Measurements from ENCODE around the gene DNAJC5G.
"Not testable (repeated sequence)": the region's sequence is repeated elsewhere in the genome, so short reads cannot be mapped to it uniquely, and the experiment has no call there.

Gene DNAJC5G

DNA sequence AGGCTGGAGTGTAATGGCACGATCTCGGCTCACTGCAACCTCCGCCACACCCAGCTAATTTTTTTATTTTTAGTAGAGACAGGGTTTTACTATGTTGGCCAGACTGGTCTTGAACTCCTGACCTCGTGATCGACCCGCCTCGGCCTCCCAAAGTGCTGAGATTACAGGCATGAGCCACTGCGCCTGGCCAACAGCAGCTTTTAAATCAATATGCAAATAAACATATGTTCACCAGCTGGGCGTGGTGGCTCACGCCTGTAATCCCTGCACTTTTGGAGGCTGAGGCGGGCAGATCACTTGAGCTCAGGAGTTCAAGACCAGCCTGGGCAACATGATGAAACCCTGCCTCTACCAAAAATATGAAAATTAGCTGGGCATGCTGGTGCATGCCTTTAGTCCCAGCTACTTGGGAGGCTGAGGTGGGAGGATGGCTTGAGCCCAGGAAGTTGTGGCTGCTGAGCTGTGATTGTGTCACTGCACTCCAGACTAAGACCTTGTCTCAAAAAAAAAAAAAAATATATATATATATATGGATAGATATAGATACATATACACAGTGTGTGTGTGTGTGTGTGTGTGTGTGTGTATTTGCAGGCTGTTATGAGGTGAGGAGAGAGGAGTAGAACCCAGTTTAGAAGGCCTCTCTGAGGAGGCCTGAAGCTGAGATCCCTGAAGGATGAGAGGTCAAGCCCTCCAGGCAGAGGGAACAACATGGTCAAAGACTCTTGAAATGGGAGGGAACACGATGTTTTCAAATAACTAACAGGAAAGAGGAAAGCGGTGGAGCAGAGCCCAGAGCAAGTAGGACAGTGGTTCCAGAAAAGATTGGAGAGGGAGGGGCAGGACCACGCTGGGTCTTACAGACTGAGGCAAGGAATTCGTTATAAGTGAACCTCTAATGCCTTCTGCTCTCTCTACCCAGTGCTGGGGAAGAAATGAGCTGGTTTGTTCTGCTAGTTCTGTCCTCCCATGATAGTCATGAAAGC is 2.4 kb upstream of the DNAJC5G start:
- not testable (repeated sequence) for DNase-seq (ENCODE audit: low read depth, low spot score); H3K4me3 ChIP-seq (ENCODE audit: low read length)

DNA sequence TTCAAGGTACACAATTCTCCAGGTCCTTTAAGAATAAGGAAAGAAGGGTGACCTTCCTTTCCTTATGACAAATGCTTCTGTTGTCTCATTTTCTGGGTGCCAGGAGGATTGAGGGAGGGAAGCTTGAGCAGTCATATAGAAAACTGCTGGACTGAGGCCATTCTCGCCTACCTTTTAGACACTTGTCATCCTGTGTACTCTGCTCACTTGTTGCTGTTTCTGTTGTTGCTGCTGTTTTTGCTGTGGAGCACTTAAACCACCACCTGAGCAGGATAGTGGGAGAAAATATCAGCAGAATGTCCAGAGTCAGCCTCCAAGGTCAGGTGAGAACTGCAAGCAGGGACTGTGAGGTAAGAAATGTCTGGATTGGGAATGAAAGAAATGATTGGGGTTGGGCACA is 2.8 kb downstream of the DNAJC5G start:
- H3K4me3 ChIP-seq (ENCODE audit: low read length), result no peak overlapping the region
- no peak for DNase-seq (ENCODE audit: low read depth, low spot score)

DNA sequence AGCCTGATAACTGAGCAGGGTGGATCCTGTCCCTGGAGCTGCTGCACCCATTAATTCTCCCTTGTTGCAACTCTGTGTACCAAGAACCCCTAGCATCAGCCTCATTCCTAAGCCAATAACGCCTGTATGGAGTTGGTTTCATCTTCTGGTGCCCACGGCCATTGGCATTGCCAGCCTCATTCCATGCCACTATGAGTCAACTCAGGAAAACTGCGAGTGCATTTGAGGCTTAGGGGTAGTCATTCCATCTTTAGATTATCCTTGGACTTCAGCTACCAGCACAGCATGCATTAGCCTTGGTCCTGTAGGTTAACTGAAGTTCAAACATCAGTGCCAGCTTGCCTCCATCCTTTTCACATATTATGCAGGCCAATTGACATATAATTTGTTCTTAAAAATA is 5.6 kb downstream of the DNAJC5G start:
- H3K4me3 ChIP-seq (ENCODE audit: low read length), result no peak overlapping the region
- no peak for DNase-seq (ENCODE audit: low read depth, low spot score)

DNA sequence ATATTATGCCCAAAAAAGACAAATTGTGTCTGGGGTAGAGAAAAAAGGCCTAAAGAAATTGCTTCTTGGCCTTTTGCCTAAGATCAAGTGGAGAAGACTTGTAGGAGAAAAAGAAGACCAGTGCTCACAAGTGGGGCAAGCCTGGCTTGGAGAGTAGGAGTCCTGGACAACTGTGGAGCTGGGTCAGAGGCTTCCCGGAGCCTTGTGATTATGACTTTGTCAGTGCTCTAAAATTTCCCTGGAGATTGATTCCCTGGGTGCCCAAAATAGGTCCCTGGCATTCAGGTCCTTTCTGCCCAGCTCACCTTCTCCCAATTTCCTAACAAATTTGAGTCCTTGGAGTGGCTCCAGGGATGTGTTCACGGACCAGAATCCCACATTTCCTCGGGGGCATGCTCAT is 6.2 kb downstream of the DNAJC5G start:
- DNase-seq (ENCODE audit: low read depth, low spot score), result no peak
- no peak overlapping the region for H3K4me3 ChIP-seq (ENCODE audit: low read length)

DNA sequence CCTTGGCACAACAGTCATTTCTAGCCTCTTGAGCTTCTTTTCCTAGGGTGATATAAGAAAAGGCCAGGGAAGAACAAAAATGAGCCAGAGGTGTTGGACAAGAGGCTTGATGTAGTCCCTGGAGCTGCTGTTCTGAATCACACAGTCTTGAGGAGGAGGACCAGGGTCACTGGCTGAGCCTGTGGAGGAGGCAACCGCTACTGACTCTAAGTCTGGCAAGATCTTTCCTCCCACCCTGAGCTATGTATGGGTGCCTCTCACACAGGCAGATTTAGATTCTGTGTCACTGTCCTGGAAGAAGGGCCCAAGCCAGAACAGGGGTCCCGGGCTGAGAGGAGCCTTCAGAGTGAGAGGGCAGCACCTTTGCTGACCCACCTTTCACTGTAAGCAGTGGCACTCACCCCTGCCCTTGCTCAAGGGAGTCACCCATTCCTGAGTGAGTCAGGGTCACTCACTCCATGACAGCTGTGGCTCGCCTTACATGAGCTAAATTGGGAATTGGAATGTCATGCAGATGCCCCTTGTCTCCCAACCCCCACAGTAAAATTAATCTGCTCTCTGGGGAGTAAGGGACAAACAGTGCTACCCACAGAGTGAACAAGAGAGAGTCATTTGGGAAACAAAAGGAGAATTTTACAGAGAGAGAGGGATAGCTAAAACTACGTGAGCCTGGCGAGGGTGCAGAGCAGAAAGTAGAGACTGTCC is 6.8 kb downstream of the DNAJC5G start, which contains the start of gene TRIM54:
Gene TRIM54, plus strand, starts transcription at position 575 of the 705 bp plus-strand sequence. CDS start 303 bp downstream, outside the sequence.
- no peak within 1 kb of the TSS for H3K4me3 ChIP-seq (ENCODE audit: low read length)
- no peak for DNase-seq (ENCODE audit: low read depth, low spot score)

DNA sequence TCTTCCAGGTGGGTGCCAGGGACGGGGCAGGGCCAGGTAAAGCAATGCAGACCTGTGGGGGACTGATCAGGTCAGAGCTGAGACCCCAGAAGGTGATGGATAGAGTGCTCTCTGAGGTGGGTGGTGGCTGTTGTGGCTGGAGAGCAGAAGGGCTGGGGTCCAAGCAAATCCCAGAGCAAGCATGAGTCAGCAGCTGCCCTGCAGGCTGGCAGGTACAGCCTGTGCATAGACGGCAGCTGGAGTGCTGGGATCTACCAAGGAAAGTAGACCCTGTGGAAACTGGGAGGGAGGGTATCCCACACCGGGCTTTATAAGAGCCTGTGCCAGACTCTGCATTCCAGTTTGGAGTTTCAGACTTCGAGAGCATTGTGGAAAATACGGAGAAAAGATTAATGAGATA is 7.7 kb downstream of the DNAJC5G start:
- no peak for DNase-seq (ENCODE audit: low read depth, low spot score)
- H3K4me3 ChIP-seq (ENCODE audit: low read length), result no peak overlapping the region

DNA sequence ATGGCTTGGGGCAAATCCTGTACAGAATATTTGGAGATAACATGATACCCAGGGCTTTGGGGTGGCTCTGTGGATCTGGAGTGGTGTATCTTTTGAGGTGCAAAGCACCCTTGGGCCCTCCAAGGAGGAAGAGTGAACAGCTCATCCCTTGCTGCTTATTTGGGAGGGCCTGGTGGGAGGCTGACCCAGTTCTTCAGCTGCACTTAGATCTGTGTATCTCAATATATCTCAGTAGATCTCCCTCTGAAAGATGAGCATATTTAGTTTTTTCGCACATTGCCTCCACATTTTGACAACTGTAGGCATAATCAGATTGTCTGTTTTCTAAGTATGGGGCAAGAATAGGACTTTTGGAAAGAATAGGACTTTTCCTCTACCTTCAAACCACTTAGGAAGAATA is 9.8 kb downstream of the DNAJC5G start:
- H3K4me3 ChIP-seq (ENCODE audit: low read length), result no peak overlapping the region
- no peak for DNase-seq (ENCODE audit: low read depth, low spot score)

DNA sequence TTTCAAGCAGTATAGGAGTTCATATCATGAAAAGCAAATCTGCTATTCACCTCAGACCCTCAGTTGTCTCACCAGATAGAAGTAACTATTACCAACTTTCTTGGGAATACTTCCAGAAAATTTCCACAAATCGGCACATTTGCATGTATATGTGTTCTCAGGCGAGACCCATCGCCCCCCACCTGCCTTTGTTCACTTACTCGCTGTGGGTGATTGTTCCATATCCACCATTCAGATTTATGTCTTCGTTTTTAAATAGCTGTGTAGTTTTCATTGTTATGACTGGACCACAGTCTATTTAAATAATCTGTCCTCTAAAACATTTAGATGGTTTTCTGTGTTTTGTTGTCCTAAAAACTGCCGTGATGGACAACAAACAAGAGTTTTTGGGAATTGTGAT is 10.2 kb downstream of the DNAJC5G start:
- no peak for DNase-seq (ENCODE audit: low read depth, low spot score)
- H3K4me3 ChIP-seq (ENCODE audit: low read length), result no peak overlapping the region

DNA sequence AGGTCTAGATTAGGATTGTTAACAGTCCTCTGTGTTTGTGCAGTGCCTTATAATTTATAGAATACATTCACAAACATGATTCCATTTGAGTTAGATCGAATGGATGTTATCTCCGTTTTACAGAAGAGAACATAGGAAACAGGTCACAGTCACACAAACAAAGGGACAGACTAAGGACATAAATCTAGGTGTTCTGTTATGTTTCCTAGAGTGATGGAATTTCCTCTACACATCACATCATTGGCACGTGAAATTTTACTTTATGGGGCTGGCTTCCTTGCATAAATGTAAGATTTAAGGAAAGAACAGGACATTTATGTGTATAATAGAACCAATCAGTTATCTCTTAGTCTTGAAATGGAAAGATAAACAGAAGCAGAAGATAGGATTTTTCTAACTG is 13.4 kb downstream of the DNAJC5G start:
- no peak for DNase-seq (ENCODE audit: low read depth, low spot score)
- no peak overlapping the region for H3K4me3 ChIP-seq (ENCODE audit: low read length)

DNA sequence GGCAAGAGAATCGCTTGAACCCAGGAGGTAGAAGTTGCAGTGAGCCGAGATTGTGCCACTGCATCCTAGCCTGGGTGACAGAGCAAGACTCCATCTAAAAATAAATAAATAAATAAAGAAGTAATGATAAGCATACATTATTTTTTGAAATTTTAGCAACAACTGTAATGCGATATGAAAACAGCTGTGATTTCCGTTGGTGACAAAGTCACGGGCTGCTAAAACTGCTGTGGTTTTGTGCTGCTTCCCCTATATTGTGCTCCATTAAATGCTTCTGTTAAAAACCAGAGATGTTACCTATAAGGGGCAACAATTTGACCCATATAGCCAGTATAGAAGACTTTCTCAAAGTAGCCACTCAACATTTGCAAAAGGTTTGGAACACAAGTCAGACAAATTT is 15.3 kb downstream of the DNAJC5G start:
- no peak overlapping the region for H3K4me3 ChIP-seq (ENCODE audit: low read length)
- DNase-seq (ENCODE audit: low read depth, low spot score), result no peak

DNA sequence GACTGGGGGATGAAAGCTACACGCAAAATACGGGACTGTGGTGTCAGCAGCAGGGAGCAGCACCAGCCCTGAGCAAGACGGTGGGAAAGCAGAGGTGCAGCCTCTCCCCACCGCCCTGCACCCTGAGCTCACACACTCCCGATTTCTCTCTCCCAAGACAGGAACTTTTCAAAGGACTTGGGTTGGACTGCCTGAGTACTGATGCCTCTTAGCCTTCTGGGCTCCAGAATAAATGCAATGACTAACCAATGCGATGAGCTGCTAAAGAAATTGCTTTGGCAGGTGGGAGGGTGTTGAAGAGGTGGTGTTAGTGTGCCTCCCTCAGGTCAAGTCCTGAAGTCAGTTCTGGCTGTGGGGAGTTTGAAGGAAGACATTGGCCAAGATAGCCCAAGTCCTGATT is 16.6 kb downstream of the DNAJC5G start:
- no peak overlapping the region for H3K4me3 ChIP-seq (ENCODE audit: low read length)
- DNase-seq (ENCODE audit: low read depth, low spot score), result no peak

DNA sequence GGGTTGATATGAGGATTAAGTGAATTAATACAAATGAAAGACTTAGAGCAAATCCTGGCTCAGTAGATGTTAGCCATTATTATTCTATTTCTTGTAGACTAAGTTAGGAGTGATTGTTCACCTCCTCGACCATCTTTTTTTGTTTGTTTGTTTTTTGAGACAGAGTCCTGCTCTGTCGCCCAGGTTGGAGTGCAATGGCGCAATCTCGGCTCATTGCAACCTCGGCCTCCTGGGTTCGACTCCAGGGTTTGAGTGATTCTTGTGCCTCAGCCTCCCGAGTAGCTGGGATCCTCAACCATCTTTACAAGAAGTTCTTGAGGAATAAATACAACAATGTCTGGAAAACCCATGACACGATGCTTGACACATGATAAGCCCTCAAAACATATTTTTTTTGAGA is 19.7 kb downstream of the DNAJC5G start:
- no peak for DNase-seq (ENCODE audit: low read depth, low spot score)
- no peak overlapping the region for H3K4me3 ChIP-seq (ENCODE audit: low read length)

DNA sequence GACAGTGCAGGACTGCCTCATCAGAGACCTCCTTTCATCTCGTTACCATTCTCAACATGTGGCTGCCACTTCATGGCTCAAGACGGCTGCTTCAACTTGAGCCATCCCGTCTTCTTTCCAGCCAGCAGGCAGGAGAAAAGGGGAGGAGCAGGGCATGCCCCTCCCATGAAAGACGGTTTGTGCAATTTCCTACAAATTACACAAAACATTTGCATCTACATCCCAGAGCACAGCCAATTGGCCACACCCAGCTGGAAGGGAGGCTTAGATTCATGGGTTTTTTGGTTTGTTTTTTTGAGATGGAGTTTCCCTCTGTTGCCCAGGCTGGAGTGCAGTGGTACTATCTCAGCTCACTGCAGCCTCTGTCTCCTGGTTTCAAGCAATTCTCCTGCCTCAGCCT is 21.2 kb downstream of the DNAJC5G start:
- H3K4me3 ChIP-seq (ENCODE audit: low read length), result no peak overlapping the region
- DNase-seq (ENCODE audit: low read depth, low spot score), result no peak

DNA sequence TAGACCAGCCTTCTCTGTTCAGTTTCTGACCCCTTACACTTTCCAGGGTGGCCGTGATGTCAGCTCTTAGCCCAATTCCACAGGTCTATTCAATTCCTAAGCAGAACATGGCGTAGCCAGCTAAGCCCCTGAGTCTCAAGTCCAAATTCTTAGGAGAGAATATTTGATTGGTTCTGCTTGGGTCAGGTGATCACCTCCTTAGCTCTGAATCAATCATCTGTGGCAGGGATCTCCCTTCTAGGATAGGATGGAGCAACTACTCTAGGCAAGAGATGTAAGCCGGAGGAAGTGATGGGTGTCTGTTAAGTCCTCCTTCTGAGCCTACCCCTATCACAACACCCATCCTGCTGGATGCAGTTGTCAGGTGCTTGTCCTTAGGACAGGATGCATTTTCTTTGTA is 22.0 kb downstream of the DNAJC5G start:
- no peak for DNase-seq (ENCODE audit: low read depth, low spot score)
- no peak overlapping the region for H3K4me3 ChIP-seq (ENCODE audit: low read length)

DNA sequence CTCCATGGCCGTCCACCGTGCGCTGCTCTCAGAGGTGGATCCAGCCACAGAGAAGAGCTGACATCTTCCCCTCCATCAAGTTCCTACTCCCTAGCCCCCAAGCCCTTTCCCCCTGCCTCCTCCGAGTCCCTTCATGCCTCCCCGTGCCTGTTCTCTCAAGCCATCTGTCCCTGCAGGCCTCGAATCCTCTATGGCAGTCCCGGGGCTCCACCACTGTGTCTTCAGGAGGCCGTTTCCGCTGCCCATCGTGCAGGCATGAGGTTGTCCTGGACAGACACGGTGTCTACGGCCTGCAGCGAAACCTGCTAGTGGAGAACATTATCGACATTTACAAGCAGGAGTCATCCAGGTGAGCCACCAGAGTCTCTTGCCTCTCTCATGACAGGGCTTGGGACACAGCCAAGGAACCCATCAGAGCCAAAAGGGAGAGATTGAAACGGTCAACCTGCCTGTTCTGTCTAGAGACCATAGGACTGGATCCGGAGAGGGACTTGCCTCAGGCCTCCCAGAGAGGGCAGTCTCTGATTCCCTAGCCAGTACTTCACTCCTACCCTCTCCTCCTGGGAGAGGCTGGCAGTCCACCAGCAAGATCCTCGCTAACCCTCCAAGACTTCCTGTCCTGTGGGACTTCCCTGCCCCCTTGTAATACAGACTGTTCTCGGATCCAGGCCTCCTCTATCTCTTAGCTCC is 23.3 kb downstream of the DNAJC5G start:
- no peak overlapping the region for H3K4me3 ChIP-seq (ENCODE audit: low read length)
- DNase-seq (ENCODE audit: low read depth, low spot score), result no peak

DNA sequence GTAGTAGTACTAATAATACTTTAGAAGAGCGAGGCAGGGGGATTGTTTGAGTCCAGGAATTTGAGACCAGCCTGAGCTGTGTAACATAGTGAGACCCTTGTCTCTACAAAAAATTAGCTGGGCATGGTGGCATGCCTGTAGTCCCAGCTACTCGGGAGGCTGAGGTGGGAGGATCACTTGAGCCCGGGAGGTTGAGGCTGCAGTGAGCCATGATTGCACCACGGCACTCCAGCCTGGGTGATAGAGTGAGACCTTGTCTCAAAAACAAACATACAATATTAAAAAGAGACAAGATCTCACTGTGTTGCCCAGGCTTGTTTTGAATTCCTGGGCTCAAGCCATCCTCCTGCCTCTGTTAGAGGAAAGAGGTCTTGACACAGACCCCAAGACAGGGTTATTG is 25.4 kb downstream of the DNAJC5G start:
- DNase-seq (ENCODE audit: low read depth, low spot score), result not testable (repeated sequence)

DNA sequence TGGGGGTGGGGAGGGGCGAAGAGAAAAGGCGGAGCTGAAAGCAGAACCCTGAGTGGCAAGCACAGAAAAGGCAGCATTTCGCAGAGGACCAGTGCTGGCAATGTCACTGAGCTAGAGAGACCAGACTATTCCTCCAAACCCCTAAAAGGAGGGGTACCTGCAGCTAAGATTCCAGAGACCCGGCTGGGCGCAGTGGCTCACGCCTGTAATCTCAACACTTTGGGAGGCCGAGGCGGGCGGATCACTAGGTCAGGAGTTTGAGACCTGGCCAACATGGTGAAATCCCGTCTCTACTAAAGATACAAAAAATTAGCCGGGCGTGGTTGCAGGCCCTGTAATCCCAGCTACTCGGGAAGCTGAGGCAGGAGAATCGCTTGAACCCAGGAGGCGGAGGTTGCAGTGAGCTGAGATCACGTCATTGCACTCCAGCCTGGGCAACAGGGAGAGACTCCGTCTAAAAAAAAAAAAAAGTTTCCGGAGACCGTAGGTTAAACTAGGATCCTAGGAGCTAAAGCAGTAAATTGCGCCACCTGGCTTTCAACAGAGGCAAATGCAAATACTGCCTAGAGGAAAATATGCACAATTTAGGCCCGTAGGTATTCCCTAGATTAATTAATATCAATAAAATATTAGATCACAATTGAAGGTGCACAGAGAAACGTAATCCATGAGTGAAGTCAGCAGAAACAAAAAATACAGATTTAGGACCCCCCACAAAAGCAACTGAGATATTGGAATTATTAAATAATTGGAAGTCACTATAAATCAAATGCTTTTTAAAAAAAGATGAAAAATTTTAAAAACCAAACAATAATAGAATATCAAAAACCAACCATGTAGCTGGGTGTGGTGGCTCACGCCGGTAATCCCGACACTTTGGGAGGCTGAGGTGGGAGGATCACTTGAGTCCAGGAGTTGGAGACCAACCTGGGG is 28.1 kb downstream of the DNAJC5G start:
- H3K4me3 ChIP-seq (ENCODE audit: low read length), result peak overlapping the region; percentile 32
- DNase-seq (ENCODE audit: low read depth, low spot score), result peak; percentile 69

More for the DNA sequence above, 25.4 kb downstream of the DNAJC5G start:
- not testable (repeated sequence) for H3K4me3 ChIP-seq (ENCODE audit: low read length)

DNA sequence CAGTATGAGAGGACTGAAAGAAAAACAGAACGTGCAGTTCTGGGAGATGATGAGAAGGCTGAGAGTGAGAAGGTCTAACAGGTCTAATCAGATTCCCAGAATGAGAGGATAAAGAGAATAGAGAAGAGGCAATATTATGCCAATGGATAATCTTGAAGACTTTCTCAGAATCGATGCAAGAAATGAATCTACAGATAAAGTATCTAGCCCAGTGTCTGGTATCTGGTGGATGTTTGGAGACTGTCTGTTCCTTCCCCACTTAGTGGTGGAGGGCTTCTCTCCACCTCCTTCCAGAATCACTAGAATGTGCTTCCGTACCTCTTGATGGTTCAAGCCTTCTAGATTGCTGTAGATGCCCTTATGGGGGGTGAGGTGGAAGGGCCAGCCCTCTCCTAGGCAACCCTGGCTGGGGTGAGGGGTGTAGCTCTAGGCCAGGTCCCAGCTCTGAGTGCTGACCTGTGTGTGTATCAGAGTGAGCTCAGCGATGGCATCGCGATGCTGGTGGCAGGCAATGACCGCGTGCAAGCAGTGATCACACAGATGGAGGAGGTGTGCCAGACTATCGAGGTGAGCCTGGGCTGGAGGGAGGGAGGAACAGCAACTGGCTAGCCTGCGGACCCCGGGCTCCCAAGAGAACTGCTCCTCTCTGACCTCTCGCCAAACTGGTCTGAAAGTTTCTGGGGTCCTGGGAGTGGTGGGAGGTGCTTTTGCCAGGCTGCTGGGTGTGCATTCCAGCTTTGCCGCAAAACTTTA is 29.4 kb downstream of the DNAJC5G start:
- H3K4me3 ChIP-seq (ENCODE audit: low read length), result no peak overlapping the region
- DNase-seq (ENCODE audit: low read depth, low spot score), result no peak

Measured in Jurkat, Clone E6-1 (cell line).